ENCODE results near the gene SNN. TPM values are rescaled to one million over a fixed set of nuclear protein-coding genes. Genes with fewer than 3 reads are reported as not detected.
A peak's percentile ranks its signal among the peaks of the same experiment; 100 is the strongest.

Gene SNN
- total and polyA plus RNA-seq, 5 donors from 2014 or later = 14.5 to 31.2 (median 24.9) TPM

GRCh38 chr16:11624636-11625607, 43.3 kb upstream of the SNN start:
- Mint-ChIP-seq H3K4me3 (peak overlapping the region; percentile 63 to 83 (median 64)), H3K36me3 (no peaks in the 10 kb centered on the region), H3K9me3 (peaks cover 0 to 3% (median 0%) of the 10 kb centered on the region in 7 donors), H3K27ac (peak overlapping the region; percentile 84 to 93 (median 92)), H3K4me1 (peaks cover 17 to 78% (median 42%) of the 10 kb centered on the region in 4 donors), H3K27me3 (no peaks in the 10 kb centered on the region)
- Histone ChIP-seq H3K9me3 (ENCODE audit: control insufficient read depth in 2 of 2, low read length in 2 of 2) (no peaks in the 10 kb centered on the region), H3K4me3 (ENCODE audit: low read depth, low read length) (peak overlapping the region; percentile 2), H3K4me1 (ENCODE audit: control insufficient read depth, insufficient read depth, low read length, poor library complexity, severe bottlenecking) (peaks cover 60% of the 10 kb centered on the region), H3K27ac (ENCODE audit: insufficient read depth, low read length, poor library complexity, severe bottlenecking) (peak overlapping the region; percentile 52), H3K36me3 (ENCODE audit: control insufficient read depth, insufficient read depth, low read length) (no peaks in the 10 kb centered on the region), H3K27me3 (ENCODE audit: control insufficient read depth, insufficient read depth, low read length) (no peaks in the 10 kb centered on the region)
- ATAC-seq (ENCODE audit: low read depth in 2 of 2) = no peak
- peak in 1 of 3 donors; percentile 48 for DNase-seq

GRCh38 chr16:11625769-11626168, 42.5 kb upstream of the SNN start:
- Histone ChIP-seq H3K9me3 (ENCODE audit: control insufficient read depth in 2 of 2, low read length in 2 of 2) (no peaks in the 10 kb centered on the region), H3K27me3 (ENCODE audit: control insufficient read depth, insufficient read depth, low read length) (no peaks in the 10 kb centered on the region), H3K4me1 (ENCODE audit: control insufficient read depth, insufficient read depth, low read length, poor library complexity, severe bottlenecking) (peaks cover 57% of the 10 kb centered on the region), H3K36me3 (ENCODE audit: control insufficient read depth, insufficient read depth, low read length) (no peaks in the 10 kb centered on the region), H3K27ac (ENCODE audit: insufficient read depth, low read length, poor library complexity, severe bottlenecking) (no peak overlapping the region), H3K4me3 (ENCODE audit: low read depth, low read length) (no peak overlapping the region)
- Mint-ChIP-seq H3K4me1 (peaks cover 17 to 77% (median 37%) of the 10 kb centered on the region in 4 donors), H3K4me3 (peak overlapping the region in 2 of 4 donors; percentile 63 to 66), H3K27ac (peak overlapping the region; percentile 65 to 93 (median 92)), H3K36me3 (no peaks in the 10 kb centered on the region), H3K27me3 (no peaks in the 10 kb centered on the region), H3K9me3 (peaks cover 0 to 1% (median 0%) of the 10 kb centered on the region in 7 donors)
- DNase-seq (no peak), ATAC-seq (ENCODE audit: low read depth in 2 of 2) (no peak)

- ATAC-seq (ENCODE audit: low read depth in 2 of 2) (no peak), DNase-seq (no peak)
- Histone ChIP-seq H3K36me3 (ENCODE audit: control insufficient read depth, insufficient read depth, low read length) (no peaks in the 10 kb centered on the region), H3K9me3 (ENCODE audit: control insufficient read depth in 2 of 2, low read length in 2 of 2) (no peaks in the 10 kb centered on the region), H3K27me3 (ENCODE audit: control insufficient read depth, insufficient read depth, low read length) (no peaks in the 10 kb centered on the region), H3K4me3 (ENCODE audit: low read depth, low read length) (no peak overlapping the region), H3K4me1 (ENCODE audit: control insufficient read depth, insufficient read depth, low read length, poor library complexity, severe bottlenecking) (peaks cover 47% of the 10 kb centered on the region), H3K27ac (ENCODE audit: insufficient read depth, low read length, poor library complexity, severe bottlenecking) (no peak overlapping the region)
- peak overlapping the region; percentile 6 to 79 (median 47) for H3K27ac Mint-ChIP-seq
- H3K36me3 Mint-ChIP-seq = no peaks in the 10 kb centered on the region
- H3K4me1 Mint-ChIP-seq = peaks cover 17 to 70% (median 32%) of the 10 kb centered on the region in 4 donors
- H3K9me3 Mint-ChIP-seq = peaks cover 0 to 2% (median 0%) of the 10 kb centered on the region in 7 donors
- no peak overlapping the region for H3K4me3 Mint-ChIP-seq
- no peaks in the 10 kb centered on the region for H3K27me3 Mint-ChIP-seq
Observed at GRCh38 chr16:11626657-11627291, 41.5 kb upstream of the SNN start.

- ATAC-seq (ENCODE audit: low read depth in 2 of 2) (no peak), DNase-seq (no peak)
- Mint-ChIP-seq H3K4me3 (no peak overlapping the region), H3K27ac (peak overlapping the region in 2 of 3 donors; percentile 47 to 79), H3K36me3 (no peaks in the 10 kb centered on the region), H3K9me3 (peaks cover 0 to 2% (median 0%) of the 10 kb centered on the region in 7 donors), H3K27me3 (no peaks in the 10 kb centered on the region), H3K4me1 (peaks cover 17 to 65% (median 29%) of the 10 kb centered on the region in 4 donors)
- H3K4me1 ChIP-seq (ENCODE audit: control insufficient read depth, insufficient read depth, low read length, poor library complexity, severe bottlenecking) = peaks cover 42% of the 10 kb centered on the region
- H3K27me3 ChIP-seq (ENCODE audit: control insufficient read depth, insufficient read depth, low read length) = no peaks in the 10 kb centered on the region
- H3K27ac ChIP-seq (ENCODE audit: insufficient read depth, low read length, poor library complexity, severe bottlenecking) = no peak overlapping the region
- no peaks in the 10 kb centered on the region for H3K36me3 ChIP-seq (ENCODE audit: control insufficient read depth, insufficient read depth, low read length)
- no peaks in the 10 kb centered on the region for H3K9me3 ChIP-seq (ENCODE audit: control insufficient read depth in 2 of 2, low read length in 2 of 2)
- H3K4me3 ChIP-seq (ENCODE audit: low read depth, low read length) = no peak overlapping the region
Observed at GRCh38 chr16:11627292-11627663, 41.0 kb upstream of the SNN start.

- Mint-ChIP-seq H3K4me3 (peak overlapping the region in 1 of 4 donors; percentile 56), H3K36me3 (no peaks in the 10 kb centered on the region), H3K4me1 (peaks cover 12 to 58% (median 24%) of the 10 kb centered on the region in 4 donors), H3K27me3 (no peaks in the 10 kb centered on the region), H3K9me3 (peaks cover 0 to 2% (median 0%) of the 10 kb centered on the region in 7 donors), H3K27ac (peak overlapping the region in 2 of 3 donors; percentile 61 to 69)
- no peak for ATAC-seq (ENCODE audit: low read depth in 2 of 2)
- H3K4me1 ChIP-seq (ENCODE audit: control insufficient read depth, insufficient read depth, low read length, poor library complexity, severe bottlenecking) = peaks cover 36% of the 10 kb centered on the region
- H3K4me3 ChIP-seq (ENCODE audit: low read depth, low read length) = no peak overlapping the region
- H3K27me3 ChIP-seq (ENCODE audit: control insufficient read depth, insufficient read depth, low read length) = no peaks in the 10 kb centered on the region
- no peak overlapping the region for H3K27ac ChIP-seq (ENCODE audit: insufficient read depth, low read length, poor library complexity, severe bottlenecking)
- H3K9me3 ChIP-seq (ENCODE audit: control insufficient read depth in 2 of 2, low read length in 2 of 2) = no peaks in the 10 kb centered on the region
- H3K36me3 ChIP-seq (ENCODE audit: control insufficient read depth, insufficient read depth, low read length) = no peaks in the 10 kb centered on the region
- DNase-seq = no peak
Observed at GRCh38 chr16:11627822-11628457, 40.3 kb upstream of the SNN start.

GRCh38 chr16:11629071-11630030, 38.9 kb upstream of the SNN start:
- Histone ChIP-seq H3K4me3 (ENCODE audit: low read depth, low read length) (no peak overlapping the region), H3K36me3 (ENCODE audit: control insufficient read depth, insufficient read depth, low read length) (no peaks in the 10 kb centered on the region), H3K4me1 (ENCODE audit: control insufficient read depth, insufficient read depth, low read length, poor library complexity, severe bottlenecking) (peaks cover 22% of the 10 kb centered on the region), H3K9me3 (ENCODE audit: control insufficient read depth in 2 of 2, low read length in 2 of 2) (no peaks in the 10 kb centered on the region), H3K27ac (ENCODE audit: insufficient read depth, low read length, poor library complexity, severe bottlenecking) (no peak overlapping the region), H3K27me3 (ENCODE audit: control insufficient read depth, insufficient read depth, low read length) (no peaks in the 10 kb centered on the region)
- peak overlapping the region in 1 of 4 donors; percentile 67 for H3K4me3 Mint-ChIP-seq
- DNase-seq (no peak), ATAC-seq (ENCODE audit: low read depth in 2 of 2) (peak in 1 of 2 donors; percentile 37)
- peaks cover 10 to 56% (median 28%) of the 10 kb centered on the region in 4 donors for H3K4me1 Mint-ChIP-seq
- H3K9me3 Mint-ChIP-seq = peaks cover 0 to 1% (median 0%) of the 10 kb centered on the region in 7 donors
- no peaks in the 10 kb centered on the region for H3K27me3 Mint-ChIP-seq
- H3K36me3 Mint-ChIP-seq = no peaks in the 10 kb centered on the region
- peak overlapping the region in 2 of 3 donors; percentile 89 to 94 for H3K27ac Mint-ChIP-seq
